Cortex of kidney (tissue), 1 donor: ENCODE data around the gene SERGEF.

Experiments
- DNase-seq: peaks from one replicate; lab custom pipeline; 2025; lab: John Stamatoyannopoulos, UW

SERGEF gene

DNA sequence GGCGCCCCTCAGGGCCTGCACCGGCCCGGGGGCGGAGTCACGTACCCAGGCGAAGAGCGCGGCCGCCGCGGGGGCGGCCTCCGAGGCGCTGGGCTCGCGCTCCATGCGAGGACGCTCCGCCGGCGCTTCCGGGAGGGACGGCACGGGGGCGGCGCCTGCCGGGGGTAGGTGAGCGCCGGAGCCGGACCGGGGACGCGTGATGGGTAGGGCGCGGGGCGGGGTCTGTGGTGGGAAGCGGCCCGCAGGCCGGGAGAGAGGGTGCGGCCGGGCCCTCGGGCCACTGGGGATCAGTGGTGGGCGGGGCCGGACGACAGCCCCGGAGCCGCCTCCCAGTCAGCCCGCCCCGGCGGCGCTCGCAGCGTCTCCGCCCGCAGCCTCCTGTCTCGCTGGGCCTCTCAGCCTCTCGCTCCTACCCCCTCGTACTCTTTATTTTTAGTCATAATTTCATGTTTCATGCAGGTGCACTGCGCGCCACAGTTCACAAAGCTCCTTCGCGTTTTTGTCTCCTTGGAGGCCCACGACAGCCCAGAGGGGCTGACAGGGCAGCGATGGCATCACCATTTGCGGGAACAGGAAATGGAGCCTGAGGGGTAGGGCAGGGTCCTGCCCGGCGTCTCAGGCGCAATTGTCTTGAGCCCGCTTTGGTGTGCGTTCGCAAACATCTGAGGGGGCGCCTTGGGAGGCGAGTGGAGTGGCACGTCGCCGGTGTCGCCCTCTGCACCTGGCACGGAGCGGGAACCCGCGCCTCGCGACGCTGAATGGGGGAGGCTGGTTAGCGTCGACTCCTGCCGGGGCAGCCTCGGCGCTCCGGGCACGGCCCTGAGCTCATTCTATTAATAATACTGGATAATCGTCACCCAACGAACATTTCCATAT lies at the start of gene SERGEF:
Gene SERGEF (minus strand): TSS at position 142 of the 876 bp plus-strand sequence. CDS start 37 bp downstream, at position 105.
- DNase-seq: no peak

DNA sequence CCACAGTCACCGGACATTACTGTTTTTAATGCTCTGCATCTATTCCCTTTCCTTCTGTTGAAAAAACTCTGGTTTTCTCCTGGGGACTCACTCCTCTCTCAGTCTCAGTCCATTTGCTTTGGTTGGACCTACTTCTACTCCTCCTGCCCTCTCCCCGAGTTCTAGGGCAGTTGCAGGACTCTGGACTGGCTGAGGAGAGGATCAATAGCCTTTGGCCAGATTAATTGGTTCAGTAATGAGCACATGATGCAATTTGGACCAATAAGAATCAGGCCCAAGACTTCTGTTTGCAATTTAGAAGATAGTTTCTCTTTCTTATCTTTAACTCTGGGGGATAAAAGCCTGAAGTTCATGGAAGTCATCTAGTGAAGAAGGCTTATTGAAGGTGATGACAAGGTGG lies 48.5 kb upstream of the SERGEF start:
- DNase-seq: no peak

DNA sequence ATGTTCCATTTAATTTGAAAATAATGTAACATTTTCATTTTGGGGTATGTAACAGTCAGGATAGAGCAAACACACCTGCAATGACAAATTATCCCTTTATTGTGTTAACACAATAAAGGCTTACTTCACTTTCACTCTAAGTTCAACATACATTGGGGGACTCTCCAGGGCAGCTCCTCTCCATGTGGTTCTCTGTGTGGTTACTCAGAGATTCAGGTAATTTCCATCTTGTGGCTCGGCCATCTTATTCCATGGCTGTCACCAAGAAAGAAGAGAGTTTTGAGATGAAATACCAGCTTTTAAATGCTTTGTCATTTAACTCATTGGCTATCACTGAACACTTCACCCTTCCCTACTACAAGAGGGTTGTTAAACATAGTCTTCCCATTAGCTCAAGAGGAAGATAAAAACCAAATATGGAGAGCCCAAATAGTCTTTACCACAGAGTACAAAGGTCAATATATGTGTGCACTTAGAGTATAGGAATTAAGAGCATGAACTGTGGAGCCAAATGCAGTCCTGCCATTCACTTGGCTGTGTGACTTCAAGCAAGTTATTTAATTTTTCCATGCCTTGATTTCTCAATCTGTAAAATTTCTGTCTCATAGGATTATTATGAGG lies 43.8 kb upstream of the SERGEF start:
- DNase-seq: no peak

DNA sequence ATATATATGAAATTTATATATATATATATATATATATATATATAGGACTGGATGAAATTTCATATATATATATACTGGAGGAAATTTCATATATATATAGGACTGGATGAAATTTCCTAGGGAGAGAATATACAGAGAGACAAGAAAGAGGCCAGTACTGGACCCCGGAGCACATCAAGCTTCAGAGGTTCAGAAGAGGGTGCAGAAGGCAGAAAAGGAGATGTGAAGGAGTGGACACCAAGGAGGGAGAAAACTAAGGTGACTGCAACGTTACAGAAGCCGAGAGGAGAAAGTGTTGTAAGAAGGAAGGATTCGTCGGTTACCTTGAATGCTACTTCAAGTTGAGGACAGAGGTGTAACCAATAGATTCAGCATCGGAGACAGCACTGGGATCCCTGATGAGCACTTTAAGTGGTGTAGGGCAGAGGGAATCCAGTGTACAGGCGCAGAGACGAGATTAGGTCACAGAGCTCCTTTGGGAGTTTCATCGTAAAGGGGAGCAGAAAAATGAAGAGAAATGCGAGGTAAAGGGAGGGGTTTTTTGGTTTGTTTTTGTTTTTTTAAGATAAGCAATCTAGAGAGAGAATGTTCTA lies 41.8 kb upstream of the SERGEF start:
- no peak for DNase-seq

DNA sequence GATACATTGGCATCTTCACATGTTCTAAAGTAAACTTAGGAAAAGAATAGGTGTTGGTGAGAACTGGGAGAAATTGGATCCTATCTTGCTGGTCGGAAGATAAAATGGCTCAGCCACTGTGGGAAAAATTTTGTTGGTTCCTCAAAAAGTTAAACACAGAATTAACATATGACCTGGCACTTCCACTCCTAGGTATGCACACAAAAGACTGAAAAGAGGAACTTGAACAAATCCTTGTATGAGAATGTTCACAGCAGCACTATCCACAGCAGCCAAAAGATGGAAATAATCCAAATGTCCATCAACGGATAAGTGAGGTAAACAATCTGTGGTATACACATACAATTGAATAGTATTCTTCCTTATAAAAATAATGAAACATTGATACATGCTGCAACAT lies 38.0 kb upstream of the SERGEF start:
- DNase-seq: no peak

DNA sequence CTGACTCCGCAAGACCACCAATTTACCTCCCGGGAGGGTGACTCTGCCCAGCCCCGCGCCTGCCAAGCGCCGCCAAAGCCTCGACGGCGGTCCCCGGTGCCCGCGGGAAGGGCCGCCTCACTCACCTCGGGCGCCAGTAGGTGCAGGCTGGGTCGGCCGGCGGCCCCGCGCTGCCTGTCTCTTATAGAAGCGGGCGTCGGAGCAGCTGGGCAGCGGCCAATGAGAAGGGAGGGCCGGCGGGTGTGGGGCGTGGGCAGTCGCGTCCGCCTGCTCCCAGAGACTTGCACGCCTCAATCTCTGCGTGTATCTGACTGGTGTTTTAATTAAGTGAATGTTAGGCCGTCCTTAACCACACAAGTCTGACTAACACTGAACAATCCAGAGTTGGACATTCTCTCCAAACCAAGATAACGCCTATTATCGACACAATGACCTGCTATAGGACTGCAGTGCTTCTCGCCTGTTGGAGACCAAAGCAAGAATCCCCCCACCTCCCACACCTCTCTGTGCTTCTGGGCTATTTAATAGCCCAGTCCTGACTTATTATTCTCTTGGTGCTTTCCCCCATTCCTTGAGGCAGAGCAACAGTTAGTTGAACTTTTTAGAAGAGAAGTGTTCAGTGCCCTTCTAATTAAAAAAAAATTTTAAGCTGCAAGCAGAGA lies 33.4 kb upstream of the SERGEF start, which contains the start of gene TPH1:
Gene TPH1 (minus strand): TSS at position 154 of the 662 bp plus-strand sequence. CDS start 5,507 bp downstream, outside the sequence.
- no peak for DNase-seq

DNA sequence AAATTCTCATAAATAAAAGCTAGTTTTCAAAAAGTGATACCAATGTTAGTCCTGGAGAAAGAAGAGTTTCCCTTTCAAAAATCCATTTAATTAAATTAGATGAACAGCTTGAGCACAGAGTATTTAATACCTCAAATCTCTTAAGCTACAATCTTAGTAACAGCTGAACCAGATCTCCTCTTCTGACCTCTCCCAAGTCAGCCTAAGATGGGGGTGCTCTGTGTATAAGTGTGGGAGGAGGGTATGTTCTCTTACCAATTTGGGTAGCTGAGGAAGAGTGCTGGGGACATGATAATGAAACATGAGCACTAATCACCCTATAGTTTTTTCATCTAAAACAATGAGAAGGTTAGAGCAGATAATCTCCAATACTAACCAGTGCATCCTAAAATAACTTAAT lies 23.6 kb upstream of the SERGEF start:
- DNase-seq: no peak

DNA sequence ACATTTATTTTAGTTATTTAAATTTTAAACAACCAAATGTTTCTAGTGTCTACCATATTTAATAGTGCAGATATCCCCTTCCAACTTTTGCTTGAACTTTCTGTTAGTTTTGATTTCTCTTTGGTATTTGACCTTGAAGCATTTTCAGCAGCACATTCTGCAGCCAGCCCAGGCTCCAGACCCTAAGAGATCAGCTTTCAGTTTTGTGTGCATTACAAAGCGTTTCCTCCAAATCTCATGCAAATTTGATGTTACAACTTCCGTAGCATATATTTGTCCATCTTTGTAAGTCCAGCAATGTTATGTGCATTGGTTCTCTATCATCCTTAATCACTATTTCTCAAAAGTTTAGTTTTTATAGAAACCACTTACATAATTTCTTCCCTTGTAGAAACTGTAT lies 14.6 kb upstream of the SERGEF start:
- DNase-seq: no peak

DNA sequence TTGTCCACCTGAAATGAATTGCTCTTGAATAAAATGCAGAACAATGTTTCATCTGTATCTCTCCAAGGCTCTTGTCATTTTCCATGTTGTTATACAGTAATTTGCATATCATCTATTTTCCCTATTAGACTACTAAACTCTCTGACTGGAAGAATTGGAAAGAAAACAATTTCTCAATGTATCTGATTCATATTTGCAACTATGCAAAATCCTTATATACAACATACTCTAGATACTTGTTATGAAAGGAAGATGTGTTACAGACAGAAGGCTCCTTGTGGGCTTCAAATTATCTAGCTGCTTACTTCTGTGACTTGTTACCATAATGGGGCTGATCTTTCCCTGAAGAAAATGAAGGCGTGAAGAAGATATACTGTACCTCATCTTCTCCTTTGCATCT lies 9.6 kb upstream of the SERGEF start:
- DNase-seq: no peak

DNA sequence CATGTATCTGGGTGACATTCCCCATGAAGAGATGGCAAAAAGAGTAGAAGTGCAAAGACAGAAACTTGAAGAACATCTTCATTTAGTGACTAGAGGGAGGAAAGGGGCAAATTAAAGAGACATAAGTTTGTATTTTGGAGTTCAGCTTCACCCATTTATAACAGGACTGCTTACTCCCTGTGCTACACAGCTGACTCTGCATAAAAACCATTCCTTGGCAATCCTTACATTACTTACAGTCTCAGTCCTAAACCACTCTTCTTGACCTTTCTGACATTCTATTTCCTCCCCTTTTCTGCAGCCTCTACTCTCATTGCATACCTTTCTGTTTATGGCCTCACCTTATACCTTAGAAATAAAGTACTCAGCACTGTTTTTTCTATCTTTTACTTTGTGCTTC lies 6.8 kb upstream of the SERGEF start:
- DNase-seq: no peak

DNA sequence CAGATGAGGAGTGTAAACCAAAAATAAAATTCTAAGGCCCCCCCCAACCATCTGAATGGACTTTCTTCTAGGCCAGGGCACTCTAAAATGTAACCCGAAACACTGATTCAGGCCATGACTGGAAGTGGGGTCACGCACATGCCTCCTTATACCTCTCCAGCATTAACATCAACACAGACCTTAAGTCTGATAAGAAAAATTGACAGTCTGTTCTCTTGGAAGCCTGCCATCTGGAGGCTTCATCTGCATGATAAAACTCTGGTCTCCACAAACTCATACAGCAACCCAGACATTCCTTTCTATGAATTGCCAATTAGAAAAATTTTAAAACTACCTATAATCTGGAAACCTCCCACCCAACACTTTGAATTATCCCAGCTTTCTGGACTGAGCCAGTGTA lies 3.9 kb upstream of the SERGEF start:
- no peak for DNase-seq

DNA sequence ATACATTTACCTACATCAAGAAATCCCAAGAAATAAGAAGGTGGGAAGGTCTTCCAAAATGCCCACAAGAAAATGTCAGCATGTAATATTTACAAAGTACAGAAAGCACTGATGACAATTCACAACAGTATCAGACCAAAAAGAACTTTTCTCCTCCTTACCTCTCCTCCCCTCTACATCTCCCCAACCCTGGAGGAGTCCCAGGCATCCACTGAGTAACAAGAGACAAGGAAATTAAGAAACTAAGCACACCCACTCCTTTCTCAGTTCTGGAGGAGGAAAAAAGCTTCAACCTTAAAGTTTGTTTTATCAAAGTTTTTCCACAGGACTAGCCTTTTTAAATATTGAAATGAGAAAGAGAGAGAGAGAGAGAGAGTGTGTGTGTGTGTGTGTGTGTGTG lies 2.0 kb upstream of the SERGEF start:
- DNase-seq: no peak

DNA sequence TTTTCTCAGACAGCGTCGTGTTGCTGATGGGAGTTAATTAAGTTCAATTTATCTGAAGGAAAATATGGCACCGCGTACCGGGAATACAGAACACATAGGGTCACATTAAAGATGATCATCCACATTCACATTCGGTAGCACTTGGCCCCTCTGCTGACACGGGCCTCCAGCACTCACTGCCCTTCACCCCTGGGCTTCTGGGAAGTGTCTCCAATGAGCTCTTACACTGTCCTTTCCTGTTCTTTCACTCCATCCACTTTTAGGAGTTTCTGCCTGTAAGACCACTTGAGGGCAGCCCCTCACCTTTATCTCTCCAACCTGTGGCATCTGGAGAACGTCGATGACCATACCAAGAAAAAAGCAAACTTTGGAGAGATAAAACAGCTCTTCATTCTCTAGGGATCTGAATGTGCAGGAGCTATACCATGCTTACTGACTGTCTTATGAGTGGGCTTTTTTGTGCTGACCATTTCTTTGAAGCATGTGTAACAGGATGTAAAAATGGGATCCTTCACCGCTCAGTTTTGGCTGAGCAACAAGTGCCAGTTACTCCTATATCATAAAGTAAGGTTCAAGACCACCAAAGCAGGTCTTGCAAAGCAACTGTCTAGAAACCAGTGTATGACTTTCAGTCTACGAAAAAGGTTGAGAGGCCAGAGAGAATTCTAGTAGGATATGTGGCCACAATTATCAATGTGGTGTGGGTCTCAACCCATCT lies 1.1 kb upstream of the SERGEF start:
- DNase-seq: no peak

DNA sequence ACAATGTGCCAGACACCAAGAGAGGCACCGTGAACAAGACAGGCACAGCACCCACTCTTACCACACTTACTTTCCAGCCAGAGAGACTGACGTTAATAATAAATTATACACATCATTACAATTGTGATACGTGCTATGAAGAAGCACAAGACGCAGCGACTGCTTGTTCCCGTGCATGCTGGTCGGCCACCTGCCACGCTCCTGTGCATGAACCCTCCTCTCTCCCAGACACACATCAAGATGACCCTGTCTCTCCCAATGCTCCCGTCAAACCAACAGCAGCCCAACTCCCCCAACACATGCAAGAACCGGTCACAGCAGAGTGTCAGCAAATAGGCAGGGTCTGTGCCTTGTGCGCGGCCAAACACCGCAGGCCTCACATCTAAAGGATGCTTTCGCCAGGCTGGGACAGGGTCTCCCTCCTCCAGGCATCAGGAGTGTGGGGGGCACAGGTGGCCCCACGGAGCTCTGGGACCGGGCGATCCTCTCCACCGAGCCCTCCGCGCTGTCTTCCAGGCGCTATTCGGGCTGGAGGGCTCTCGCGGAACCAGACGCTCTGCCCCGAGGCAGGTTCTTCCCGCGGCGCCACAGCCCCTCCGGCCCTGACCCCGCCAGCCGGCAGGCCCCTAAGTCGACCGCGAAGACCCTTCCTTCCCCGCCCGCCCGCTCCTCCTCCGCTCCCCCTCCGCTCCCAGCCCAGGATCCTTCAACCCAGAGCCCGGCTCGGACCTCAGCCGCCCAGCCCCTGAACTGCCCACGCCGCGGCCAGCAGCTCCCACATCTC lies 533 bp downstream of the SERGEF start:
- no peak for DNase-seq

DNA sequence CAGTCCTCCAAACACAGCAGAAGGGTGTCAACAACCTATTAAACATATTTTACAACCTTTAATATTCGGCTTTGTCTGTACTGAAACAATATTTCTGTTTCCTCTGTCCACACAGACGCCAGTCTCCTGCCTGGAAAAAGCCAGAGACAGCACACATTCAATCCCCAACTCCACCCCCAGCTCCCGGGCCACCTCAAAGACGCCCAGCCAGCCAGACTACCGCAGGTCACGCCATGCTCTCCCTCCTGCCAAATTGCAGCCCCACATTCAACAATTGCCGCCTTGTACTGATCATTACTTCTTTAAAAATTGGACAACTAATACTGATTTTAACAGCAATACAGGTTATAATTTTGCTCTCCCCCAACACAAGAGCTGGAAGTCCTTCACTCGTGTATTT lies 1.2 kb downstream of the SERGEF start:
- no peak for DNase-seq

DNA sequence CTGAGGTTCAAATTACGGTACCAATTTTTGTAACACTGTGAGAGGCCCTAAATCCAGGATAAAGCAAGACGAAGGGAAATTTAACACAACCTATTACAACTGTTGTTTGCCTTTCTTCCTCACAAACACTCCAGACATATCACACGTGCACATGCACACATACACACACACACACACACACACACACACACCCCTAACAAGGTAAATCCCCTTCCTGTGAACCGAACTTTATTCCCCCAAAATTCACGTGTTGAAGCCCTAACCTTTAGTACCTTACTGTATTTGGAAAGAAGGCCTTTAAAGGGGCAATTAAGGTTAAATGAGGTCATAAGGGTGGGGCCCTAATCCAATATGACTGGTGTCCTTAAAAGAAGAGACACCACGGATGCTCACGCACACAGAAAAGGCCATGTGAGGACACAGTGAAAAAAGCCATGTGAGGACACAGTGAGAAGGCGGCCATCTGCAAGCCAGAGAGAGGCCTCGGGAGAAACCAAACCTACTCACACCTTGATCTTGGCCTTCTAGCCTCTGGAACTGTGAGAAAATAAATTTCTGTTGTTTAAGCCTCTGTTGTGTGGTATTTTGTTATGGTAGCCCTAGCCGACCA lies 1.8 kb downstream of the SERGEF start:
- no peak for DNase-seq

DNA sequence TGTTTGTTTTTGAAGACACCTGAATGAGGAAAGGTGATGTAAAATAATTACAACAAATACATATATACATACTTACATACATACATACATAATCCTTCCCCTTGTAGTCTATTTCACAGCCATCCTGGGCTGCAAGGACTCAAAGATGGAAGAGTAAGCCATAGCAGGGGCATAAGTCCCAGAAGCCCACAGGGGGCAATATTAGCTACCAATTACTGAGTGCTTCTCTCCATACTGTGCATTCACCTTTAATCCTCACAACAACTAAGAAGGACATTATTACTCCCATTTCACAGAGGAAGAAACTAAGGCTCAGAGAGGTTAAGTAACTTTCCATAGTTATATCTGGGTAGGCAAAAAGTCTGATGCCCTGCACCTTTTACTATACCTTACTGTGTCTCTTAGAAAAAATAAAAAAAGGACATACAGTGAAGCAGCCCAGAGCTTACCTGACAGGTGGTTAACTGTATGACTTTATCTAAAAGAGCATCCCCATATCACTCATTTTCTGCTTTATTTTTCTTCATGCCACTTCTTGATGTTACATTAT lies 2.7 kb downstream of the SERGEF start:
- DNase-seq: no peak

DNA sequence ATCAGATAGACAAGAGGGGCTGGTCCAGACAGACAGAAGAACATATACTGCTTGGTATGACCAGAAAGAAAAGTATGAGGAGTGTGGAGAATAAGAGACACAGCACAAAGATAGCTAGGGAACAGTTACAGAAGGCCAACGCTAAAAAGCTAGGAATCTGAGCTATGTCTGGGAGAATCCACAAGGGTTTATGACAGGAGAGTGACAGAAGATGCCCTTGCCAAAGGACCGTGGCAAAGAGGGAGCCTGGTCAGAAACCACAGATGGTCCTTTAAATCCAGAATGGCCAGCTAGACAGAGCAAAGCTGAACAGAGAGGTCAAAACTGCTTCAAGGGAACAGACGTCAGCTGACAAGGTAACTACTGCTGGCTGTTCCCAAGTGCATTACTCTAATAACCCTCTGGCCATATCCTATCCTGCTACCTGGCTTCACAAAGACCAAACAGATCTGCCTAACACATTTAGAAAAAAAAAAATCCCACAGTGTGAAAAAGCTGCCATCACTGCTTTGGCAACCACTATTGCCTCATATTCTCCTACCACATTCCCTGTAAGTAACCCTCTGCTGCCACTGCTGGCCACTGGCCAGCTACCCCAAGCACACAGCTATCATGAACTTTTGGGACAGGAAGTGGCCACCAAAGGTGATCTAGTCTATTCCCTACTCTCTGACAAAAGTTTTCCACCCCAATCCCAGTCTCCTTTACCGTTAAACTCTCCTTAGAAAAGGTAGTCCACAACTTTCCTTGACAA lies 7.3 kb downstream of the SERGEF start:
- no peak for DNase-seq

DNA sequence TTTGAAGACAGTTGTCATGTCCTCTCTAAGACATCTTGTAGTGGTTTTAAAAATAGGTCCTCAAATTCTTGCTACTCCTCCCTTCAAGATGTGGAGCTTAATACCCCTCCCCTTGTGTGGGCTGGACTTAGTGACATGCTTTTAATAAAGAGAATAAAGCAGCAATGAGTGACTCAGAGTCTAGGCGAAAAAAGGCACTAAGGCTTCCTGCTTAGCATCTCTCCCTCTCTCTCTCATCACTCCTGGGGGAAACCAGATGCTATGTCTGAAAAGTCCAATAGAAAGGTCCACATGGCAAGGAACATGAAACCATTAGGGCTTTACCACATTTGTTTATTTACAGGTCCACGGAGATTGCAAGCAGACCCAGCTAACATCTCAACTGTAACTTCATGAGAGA lies 11.7 kb downstream of the SERGEF start:
- DNase-seq: no peak

DNA sequence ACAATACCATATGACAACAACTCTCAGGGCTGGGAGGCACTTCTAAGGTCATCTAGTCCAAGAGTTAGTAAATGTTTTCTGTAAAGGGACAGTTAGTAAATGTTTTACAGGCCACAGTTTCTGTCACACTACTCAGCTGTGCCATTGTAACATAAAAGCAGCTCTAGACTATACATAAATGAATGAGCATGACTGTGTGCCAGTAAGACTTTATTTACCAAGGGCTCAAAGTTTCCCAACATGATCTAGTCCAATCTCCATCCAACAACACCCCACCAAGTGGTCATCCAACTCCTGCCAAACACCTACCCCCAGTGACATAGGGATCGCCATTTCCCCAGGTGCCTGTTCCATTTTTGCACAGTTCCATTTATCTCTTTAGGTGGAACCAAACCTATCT lies 12.1 kb downstream of the SERGEF start:
- no peak for DNase-seq
